ENCODE measurements around the gene TMEM191B.
"Not testable (repeated sequence)": the region's sequence is repeated elsewhere in the genome, so short reads cannot be mapped to it uniquely, and the experiment has no call there.

DNA sequence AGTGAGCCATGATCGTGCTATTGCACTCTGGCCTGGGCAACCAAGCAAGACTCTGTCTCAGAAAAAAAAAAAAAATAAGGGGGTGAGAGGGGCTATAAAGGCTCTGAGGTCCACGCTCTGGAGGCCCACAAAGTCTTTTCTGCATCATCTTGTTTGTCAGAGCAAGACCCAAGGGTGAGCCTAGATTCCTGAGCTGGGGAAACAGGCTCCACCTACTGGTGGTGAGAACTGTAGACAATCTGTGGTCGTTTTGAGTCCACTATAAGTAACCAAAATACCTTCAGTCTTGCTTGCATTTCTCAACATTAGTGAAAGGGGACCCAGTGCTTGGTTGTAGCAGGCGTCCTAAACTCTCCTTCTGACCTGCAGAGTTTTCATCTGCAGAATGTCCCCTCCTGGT, 4.3 kb upstream of the TMEM191B start:
- not testable (repeated sequence) for TF ChIP-seq ARNTL (CRISPR knock-in tag; IDR thresholded peaks at IDR 0.05; ENCODE audit: borderline replicate concordance, low read depth); TSHZ2 (CRISPR knock-in tag; IDR thresholded peaks at IDR 0.05); ZFP3 (CRISPR knock-in tag; IDR thresholded peaks at IDR 0.05); CSDC2 (CRISPR knock-in tag; IDR thresholded peaks at IDR 0.05); GLIS3 (CRISPR knock-in tag; IDR thresholded peaks at IDR 0.05); RARB (CRISPR knock-in tag; IDR thresholded peaks at IDR 0.05); TOX (CRISPR knock-in tag; IDR thresholded peaks at IDR 0.05; ENCODE audit: borderline replicate concordance)
- TF ChIP-seq, protein P1, sequence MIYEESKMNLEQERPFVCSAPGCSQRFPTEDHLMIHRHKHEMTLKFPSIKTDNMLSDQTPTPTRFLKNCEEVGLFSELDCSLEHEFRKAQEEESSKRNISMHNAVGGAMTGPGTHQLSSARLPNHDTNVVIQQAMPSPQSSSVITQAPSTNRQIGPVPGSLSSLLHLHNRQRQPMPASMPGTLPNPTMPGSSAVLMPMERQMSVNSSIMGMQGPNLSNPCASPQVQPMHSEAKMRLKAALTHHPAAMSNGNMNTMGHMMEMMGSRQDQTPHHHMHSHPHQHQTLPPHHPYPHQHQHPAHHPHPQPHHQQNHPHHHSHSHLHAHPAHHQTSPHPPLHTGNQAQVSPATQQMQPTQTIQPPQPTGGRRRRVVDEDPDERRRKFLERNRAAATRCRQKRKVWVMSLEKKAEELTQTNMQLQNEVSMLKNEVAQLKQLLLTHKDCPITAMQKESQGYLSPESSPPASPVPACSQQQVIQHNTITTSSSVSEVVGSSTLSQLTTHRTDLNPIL (CRISPR knock-in tag; IDR thresholded peaks at IDR 0.05; ENCODE audit: low read depth): not testable (repeated sequence)
- TF ChIP-seq, protein P2, sequence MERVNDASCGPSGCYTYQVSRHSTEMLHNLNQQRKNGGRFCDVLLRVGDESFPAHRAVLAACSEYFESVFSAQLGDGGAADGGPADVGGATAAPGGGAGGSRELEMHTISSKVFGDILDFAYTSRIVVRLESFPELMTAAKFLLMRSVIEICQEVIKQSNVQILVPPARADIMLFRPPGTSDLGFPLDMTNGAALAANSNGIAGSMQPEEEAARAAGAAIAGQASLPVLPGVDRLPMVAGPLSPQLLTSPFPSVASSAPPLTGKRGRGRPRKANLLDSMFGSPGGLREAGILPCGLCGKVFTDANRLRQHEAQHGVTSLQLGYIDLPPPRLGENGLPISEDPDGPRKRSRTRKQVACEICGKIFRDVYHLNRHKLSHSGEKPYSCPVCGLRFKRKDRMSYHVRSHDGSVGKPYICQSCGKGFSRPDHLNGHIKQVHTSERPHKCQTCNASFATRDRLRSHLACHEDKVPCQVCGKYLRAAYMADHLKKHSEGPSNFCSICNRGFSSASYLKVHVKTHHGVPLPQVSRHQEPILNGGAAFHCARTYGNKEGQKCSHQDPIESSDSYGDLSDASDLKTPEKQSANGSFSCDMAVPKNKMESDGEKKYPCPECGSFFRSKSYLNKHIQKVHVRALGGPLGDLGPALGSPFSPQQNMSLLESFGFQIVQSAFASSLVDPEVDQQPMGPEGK (CRISPR knock-in tag; IDR thresholded peaks at IDR 0.05; ENCODE audit: borderline replicate concordance): not testable (repeated sequence)
- TF ChIP-seq, protein P3, sequence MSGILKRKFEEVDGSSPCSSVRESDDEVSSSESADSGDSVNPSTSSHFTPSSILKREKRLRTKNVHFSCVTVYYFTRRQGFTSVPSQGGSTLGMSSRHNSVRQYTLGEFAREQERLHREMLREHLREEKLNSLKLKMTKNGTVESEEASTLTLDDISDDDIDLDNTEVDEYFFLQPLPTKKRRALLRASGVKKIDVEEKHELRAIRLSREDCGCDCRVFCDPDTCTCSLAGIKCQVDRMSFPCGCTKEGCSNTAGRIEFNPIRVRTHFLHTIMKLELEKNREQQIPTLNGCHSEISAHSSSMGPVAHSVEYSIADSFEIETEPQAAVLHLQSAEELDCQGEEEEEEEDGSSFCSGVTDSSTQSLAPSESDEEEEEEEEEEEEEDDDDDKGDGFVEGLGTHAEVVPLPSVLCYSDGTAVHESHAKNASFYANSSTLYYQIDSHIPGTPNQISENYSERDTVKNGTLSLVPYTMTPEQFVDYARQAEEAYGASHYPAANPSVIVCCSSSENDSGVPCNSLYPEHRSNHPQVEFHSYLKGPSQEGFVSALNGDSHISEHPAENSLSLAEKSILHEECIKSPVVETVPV (CRISPR knock-in tag; IDR thresholded peaks at IDR 0.05): not testable (repeated sequence)

Data from SK-N-SH treated with all-trans-retinoic acid at 6 μM for 48 hours (cell line).